HCT116 (cell line): ENCODE results near the gene ACCSL.

Experiments
- CEBPB ChIP-seq: IDR thresholded peaks from 2 replicates; pipeline ENCODE4 v1.6.1; 2012; ENCODE audit warnings: low read depth
- ELF1 ChIP-seq: IDR thresholded peaks from 2 replicates; pipeline ENCODE4 v1.6.1; 2012; ENCODE audit warnings: low read depth, borderline replicate concordance
- EZH2 ChIP-seq: fragments of 200-600 bp; sonication (generic); IDR thresholded peaks from 2 replicates; pipeline ENCODE4 v1.6.1; 2017; ENCODE audit warnings: antibody characterized with exemption, mixed run types
- POLR2AphosphoS5 ChIP-seq: IDR thresholded peaks from 2 replicates; pipeline ENCODE4 v1.6.1; 2011; ENCODE audit warnings: mild to moderate bottlenecking, low read depth, low read length, moderate library complexity
- SRF ChIP-seq: IDR thresholded peaks from 2 replicates; pipeline ENCODE4 v1.6.1; 2012; ENCODE audit warnings: low read depth
- TCF7L2 ChIP-seq: IDR thresholded peaks from 2 replicates; pipeline ENCODE4 v1.7.0; 2011; ENCODE audit warnings: borderline replicate concordance, inconsistent platforms; ENCODE audit not compliant: insufficient read depth, insufficient read length; ENCODE audit errors: extremely low read depth
- ZNF274 ChIP-seq: fragments of 200-500 bp; sonication (Bioruptor generic); IDR thresholded peaks from 2 replicates; pipeline ENCODE4 v1.6.1; 2014; ENCODE audit warnings: mild to moderate bottlenecking, low read depth, low read length, inconsistent platforms
- TF ChIP-seq, protein P1 (sequence below), 3 experiments: fragments of 200-600 bp in 1 of 3; sonication (generic) in 1 of 3; IDR thresholded peaks in 2 of 3; conservative IDR thresholded peaks in 1 of 3; 2 replicates each; pipeline ENCODE4 v1.5.1; 2012 to 2017; ENCODE audit warnings: low read depth in 2 of 3, low read length in 2 of 3, antibody characterized with exemption in 1 of 3, borderline replicate concordance in 1 of 3, control low read depth in 1 of 3, mild to moderate bottlenecking in 1 of 3, mixed read lengths in 1 of 3, mixed run types in 1 of 3, moderate library complexity in 1 of 3; ENCODE audit not compliant: insufficient read depth in 1 of 3

DNA sequence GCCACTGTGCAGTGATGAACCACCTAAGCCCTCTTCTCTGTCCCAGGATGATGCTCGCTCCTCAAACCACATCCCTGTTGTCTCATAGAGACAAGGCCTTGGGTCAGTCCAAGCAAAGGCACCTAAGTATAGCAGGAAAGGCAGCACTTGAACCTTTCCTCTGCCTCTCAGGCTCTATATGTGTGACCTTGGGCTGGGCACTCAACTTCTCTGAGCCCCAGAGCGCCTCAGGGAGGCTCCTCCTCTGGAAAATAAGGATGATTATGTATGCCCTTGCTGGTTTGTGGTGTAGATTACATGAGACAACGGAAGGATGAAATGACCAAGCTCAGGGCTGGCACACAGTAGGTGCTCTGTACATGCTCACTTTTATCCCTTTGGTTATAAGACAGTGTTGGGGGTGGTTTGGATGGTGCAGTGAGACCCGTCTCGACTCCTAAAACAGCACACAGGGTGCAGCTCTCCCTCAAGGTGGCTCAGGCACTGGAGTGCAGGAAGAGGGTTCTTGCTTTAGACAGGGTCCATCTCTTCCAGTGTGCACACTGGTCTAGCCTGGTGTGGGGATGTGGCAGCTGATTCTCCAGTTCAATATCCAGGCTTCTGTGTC is 40.2 kb upstream of the ACCSL start:
- TF ChIP-seq, protein P1, sequence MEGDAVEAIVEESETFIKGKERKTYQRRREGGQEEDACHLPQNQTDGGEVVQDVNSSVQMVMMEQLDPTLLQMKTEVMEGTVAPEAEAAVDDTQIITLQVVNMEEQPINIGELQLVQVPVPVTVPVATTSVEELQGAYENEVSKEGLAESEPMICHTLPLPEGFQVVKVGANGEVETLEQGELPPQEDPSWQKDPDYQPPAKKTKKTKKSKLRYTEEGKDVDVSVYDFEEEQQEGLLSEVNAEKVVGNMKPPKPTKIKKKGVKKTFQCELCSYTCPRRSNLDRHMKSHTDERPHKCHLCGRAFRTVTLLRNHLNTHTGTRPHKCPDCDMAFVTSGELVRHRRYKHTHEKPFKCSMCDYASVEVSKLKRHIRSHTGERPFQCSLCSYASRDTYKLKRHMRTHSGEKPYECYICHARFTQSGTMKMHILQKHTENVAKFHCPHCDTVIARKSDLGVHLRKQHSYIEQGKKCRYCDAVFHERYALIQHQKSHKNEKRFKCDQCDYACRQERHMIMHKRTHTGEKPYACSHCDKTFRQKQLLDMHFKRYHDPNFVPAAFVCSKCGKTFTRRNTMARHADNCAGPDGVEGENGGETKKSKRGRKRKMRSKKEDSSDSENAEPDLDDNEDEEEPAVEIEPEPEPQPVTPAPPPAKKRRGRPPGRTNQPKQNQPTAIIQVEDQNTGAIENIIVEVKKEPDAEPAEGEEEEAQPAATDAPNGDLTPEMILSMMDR (IDR thresholded peaks at IDR 0.05 in 2 of 3, conservative IDR thresholded peaks at IDR 0.05 in 1 of 3; ENCODE audit: borderline replicate concordance in 1 of 3, insufficient read depth in 1 of 3, low read depth in 2 of 3, low read length in 2 of 3), result no peak
- TF ChIP-seq POLR2AphosphoS5 (no peak), TCF7L2 (no peak), CEBPB (no peak), SRF (no peak), EZH2 (no peak), ELF1 (no peak), ZNF274 (no peak)
